ENCODE data around the gene TSPEAR.

Gene TSPEAR

DNA sequence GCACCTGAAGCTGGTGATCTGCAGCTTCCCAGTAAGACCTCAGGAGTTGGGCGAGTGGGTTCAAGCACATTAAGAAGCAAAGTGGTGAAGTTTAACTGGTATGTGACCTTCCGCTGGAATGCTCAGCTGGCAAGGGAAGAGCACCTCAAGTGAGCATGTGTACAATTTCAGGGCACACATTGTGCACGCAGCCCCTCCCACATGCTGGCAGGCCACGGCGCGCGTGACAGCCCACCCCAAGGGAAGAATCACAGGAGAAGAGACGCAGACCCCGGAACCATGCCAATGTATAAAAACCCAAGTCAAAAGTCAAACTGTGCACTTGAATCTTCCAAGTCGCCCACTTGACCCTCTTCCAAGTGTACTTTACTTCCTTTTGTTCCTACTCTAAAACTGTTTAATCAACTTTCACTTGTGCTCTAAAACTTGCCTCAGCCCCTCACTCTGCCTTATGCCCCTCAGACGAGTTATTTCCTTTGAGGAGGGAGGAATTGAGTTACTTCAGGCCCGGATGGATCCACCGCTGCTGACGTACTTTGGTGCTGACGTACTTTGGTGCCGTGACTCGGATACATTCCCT is 236.0 kb downstream of the TSPEAR start:
- DNase-seq (ENCODE audit: low read depth in 4 of 4, low spot score in 1 of 4) = no peak

DNA sequence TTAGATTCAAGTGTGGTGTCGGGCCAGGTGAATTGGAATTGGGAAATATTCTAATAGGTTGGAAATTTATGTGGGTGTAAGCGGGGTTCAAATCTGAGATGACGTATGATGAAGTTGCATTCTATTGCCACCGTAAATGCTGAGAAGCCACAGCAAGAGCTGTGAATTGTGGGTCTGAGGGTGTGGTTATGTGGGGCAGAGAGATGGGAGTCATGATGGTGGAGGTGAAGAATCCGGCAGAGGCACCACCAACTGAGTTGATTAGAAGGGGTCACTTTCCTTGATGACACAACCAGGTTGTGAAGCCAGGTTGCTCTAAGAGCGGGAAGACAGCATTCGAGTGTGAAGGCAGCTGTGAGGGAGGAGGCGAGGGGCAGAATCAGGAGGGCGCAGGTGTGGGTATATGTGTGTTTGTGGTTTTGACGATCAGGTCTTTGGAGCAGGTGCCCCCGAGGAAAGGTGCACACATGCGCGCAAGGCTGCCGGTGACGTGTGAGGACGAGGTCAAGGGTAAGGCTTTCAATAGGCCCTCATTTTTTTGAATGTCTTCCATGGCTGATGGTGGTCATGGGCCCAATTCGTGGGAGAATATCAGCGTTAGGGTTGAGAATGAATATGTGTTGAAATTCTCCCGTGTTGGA is 237.3 kb downstream of the TSPEAR start:
- DNase-seq (ENCODE audit: low read depth in 4 of 4, low spot score in 1 of 4) = no peak

DNA sequence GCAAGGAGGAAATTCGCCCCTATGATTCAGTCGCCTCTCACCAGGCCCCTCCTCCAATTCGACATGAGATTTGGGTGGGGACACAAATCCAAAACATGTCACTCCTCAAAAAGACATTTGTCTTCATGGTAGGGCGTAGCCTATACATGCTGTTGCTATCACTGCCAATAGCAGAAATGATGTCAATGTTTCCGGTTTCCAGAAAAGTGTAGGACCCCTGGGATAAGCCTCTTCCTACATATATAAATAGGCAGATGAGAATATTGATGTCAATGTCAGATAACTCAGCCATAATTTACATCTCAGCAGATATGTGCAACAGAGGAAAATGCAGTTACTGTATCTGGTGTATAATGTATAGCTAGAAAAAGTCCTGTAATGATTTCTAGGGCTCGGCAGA is 239.4 kb downstream of the TSPEAR start:
- DNase-seq (ENCODE audit: low read depth in 4 of 4, low spot score in 1 of 4) = no peak

DNA sequence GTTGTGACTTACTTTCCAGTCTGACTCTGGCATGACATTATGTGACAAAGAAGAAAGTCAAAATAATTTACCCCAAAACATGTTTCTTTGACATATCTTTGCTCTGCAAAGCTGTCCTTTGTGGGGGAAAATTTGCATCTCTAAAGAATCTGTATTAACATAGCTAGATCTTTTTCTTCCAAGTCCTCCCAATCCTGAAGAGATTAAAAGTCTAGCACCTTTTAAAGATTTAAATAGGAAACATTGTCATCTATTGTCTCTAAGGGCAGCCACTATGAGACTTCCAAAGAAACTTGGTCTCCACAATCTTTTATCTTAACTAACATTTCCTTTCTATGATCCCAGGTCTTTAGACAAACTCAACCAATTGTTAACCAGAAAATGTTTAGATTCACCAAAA is 240.0 kb downstream of the TSPEAR start:
- no peak for DNase-seq (ENCODE audit: low read depth in 4 of 4, low spot score in 1 of 4)

DNA sequence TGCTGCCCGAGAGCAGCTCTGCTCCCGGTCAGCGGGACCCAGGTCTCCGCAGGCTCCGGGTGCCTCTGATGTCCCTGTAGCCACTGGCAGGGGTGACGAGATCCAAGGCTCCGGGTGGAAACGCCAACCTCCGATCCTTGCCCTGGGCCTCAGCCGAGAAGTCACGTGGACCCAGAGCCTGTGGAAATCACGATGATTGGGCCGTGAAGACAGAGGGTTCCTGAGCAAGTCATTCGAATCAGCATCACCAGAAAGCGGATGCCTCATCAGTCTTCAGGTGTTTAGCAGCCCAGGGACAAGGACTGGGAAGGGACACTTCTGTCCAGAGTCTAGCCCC is 243.5 kb downstream of the TSPEAR start:
- no peak for DNase-seq (ENCODE audit: low read depth in 4 of 4, low spot score in 1 of 4)

DNA sequence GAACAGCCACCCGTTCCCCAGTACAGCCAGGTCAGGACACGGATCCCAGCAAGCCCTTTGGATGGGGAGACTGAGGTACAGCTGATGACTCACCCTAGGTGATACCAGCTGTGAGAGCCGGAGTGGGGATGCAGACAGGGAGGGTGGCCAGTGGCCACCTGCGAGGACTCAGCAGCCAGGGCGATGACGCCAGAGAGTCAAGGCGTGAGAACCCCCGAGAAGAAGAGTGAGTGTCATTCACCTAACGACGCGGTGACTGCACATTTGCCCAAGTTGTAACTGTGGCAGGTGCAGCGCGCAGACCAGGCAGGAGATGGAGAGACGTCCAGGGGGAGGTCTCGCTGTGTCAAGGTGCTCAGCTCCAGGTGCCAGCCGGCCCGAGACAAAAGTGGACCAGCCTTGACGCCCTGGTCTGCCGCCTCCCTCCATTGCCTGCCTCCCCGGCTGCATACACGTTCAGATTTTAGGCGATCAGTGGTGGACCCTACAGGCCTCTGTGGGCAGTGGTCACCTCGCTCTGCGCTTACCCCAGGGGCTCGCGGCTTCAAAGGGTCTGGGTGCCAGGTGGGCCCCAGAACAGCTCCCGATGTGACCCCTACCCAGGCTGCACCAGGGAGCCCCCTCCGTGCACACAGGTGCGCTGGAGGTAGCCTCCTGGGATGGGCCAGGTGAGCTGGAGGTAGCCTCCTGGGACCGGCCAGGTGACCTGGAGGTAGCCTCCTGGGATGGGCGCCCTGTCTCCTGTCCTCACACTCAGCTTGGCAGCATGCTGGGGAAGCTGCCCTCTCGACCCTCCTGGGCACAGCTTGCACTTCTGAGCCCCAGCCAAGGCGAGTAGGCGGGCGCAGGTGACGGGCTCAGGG is 244.1 kb downstream of the TSPEAR start:
- DNase-seq (ENCODE audit: low read depth in 4 of 4, low spot score in 1 of 4) = no peak

DNA sequence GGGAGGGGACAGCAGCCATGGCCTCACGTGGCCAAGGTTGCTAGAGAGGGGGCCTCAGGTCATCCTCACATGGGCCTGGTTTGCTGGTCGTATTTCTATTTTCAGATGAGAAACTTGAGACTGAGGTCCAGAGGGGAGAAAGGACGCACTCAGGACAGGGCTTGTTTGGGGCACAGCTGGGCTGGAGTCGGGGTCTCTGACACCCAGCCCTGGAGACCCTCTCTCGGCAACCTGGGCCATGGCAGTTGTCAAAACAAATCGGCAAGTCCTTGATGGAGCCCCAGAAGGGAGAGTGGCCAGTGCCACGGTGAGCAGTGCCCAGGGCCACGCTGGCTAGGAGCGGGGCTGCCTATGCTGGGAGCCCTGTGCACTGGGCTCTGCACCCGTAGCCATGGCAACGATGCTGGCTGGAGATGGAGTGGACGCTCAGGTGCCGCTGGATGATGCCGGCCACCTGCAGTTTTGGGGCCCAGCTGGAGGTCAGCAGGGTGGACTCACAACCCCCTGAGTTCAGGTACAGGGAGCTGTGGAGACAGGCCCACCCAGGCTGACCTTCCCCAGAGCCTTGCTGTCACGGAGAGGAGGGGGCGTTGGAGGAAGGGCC is 244.9 kb downstream of the TSPEAR start:
- DNase-seq (ENCODE audit: low read depth in 4 of 4, low spot score in 1 of 4) = no peak

DNA sequence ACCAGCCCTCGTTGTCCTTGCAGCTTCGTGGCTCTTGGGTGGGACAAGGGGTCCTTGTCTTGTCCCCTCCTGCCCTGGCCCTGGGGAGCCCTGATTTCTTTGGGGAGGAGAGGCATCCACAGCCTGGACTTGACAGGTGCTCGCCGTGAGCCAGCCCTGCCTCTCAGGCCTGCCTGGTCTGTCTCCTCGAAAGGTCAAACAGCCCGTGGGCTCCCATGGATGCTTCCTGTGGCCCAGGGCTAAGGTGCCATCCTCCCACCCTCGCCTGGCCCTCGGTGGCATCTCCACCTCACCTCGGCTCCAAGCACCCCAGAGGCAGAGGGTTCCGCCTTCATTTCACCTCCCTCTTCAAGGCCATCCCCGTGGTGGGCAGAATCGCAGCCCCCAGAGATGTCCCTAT is 247.0 kb downstream of the TSPEAR start:
- no peak for DNase-seq (ENCODE audit: low read depth in 4 of 4, low spot score in 1 of 4)

DNA sequence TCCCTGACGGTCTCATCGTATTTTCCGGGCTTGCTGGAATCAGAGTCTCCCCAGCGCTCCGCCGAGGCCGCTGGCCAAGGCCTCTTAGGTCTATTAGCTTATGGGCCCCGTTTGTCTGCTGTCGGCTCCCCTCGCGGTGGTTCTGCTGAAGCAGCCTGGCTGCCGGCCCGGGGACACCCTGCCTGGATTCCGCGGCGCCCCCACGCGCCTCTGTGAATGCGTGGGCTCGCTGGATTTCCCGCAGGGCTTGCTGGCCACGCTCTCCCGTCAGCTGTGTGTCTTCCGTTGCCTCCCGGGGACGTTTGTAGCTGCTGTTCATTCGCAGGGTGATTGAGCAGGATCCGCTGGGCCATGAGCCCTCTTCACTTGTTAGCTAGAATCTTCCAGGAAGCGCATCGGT is 247.6 kb downstream of the TSPEAR start:
- no peak for DNase-seq (ENCODE audit: low read depth in 4 of 4, low spot score in 1 of 4)

DNA sequence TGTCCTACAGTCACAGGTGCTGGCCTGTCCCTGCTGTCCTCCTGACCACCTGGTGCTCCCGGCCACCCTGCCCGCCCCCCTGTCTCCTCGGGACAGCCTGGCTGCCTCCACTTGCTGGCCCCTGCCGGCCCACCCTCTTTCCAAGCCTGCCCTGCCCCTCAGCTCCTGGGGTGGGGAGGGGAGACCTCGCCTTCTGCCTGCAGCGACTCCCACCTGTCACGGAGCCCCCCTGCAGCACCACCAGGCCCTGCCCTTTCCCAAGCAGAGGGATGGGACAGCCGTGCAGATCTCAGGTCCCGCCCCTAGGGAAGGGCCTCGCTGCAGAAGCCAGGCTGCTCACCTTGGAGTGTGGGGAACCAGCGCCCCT is 248.6 kb downstream of the TSPEAR start:
- DNase-seq (ENCODE audit: low read depth in 4 of 4, low spot score in 1 of 4) = no peak

DNA sequence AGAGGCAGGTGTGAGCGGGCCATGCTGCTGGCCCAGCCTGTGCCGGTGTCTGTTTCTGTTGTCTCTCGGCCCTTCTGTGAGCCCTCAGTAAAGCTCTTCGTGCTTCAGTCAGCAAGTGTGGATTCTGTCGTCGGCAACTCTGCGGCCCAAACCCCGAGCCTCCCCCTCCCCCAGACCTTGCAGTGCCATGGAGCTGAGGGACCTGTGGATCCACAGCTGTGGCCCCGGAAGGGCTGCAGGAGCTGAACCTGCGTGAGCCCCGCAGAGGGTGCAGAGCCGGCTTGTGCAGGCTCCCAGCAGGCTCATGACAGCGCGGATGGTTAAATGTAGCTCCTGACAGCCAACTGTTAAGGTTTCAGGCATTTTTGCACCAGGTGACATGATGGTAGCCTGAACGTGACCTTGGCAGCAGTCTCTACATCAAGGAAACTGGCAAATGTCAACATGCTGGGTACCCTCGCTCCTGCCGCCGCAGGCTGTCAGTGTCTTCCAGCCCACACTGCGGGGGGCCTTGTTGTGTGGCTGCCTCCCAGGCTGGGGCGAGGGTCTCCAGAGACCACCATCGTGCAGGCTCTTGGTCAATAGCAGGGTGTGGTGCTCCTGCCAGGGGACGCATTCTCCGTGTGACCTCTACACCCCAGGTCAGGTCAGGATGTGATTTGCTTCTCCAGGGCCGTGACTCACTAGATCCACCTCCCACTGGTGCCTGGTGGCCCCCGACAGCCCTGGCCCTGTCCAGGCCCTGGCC is 249.1 kb downstream of the TSPEAR start:
- DNase-seq (ENCODE audit: low read depth in 4 of 4, low spot score in 1 of 4) = no peak

DNA sequence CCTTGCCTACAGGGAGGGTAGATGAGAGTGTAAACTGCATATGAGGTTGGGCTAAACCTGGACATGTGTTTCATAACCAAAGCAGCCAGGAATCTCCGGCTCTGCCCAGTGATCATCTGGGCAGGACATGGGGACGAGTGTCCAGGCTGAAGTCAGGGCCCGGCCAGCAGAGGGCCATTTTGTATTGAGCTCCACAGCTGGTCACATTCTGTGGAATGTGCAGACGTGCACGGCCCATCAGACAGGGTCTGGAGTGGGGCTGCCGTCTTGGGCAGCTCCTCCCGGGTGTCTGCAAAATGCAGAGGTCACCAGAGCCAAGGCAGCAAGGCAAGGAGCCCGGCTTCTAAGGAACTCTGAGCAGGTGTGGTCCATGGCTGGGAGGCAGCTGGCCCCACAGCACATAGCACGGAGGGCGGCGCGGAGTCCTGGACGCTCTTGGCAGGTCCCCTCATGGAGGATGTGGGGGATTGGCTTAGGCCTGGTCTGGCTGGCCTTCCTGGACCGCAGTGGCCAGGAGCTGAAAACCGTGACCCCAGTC is 249.8 kb downstream of the TSPEAR start:
- no peak for DNase-seq (ENCODE audit: low read depth in 4 of 4, low spot score in 1 of 4)

DNA sequence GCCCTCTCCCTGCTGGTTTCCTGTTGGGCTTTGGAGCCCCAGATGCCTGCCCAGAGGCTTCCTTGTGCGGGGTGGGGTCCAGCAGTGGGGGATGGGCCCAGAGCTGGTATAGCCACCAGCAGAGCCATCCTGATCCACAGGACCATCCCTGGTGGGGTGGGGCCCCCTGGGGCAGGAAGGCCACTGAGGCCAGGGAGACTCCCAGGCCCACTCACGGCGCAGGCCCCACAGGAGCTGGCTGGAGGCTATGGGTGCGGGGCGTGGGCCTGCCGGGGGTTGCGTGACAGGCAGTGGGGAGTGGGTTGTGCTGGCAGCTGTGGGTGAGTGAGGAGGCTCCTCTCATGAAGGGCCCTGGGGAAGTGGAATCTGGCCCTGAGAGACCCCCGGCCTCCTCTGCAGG is 250.4 kb downstream of the TSPEAR start:
- DNase-seq (ENCODE audit: low read depth in 4 of 4, low spot score in 1 of 4) = no peak

DNA sequence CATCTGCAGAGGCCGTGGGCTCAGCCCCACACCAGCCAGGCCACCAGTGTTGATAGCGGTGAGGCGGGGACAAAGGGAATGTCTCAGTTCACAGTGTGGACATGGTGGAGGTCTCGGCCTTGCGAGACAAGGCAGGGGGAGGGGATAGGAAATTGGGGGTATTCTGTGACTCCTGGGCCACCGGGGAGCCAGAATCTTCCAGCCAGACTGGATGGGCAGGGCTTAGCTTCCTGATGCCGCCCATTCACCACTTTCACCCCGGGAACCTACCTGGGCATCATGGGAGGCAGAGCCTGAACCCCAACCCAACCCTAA is 251.0 kb downstream of the TSPEAR start:
- no peak for DNase-seq (ENCODE audit: low read depth in 4 of 4, low spot score in 1 of 4)

DNA sequence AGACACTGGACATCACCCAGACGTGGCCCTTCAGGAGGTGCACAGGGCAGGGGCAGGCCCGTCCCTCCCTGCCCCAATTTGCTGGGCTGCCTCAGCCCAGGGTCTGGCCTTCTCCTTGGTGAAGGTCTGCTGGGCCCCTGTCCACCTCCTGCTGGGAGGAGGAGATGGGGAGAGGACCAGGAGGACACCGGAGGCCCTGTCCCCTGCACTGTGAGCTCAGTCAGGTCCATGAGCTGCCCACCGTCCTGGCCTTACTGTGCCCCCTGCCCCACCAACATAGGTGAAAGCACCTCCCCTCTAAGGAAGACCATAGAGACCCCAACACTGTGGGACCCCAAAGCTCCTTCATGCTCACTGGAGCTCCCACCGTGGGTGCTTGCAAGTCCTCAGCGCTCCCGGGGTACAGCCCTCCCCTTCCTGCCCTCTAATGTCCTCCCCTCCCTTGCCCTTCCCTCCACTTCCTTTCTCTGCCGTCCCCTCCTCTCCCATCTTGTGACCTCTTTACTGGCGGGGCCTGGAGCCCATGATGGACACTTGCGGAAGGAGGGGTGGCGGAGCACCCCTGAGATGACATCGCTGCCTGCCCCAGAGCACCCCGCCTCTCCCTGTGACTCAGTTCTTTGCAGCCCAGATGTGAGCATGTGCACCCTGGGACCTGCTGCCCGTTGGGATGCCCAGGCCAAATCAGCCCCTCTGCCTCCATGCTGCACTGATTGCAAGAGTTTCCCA is 251.5 kb downstream of the TSPEAR start:
- no peak for DNase-seq (ENCODE audit: low read depth in 4 of 4, low spot score in 1 of 4)

DNA sequence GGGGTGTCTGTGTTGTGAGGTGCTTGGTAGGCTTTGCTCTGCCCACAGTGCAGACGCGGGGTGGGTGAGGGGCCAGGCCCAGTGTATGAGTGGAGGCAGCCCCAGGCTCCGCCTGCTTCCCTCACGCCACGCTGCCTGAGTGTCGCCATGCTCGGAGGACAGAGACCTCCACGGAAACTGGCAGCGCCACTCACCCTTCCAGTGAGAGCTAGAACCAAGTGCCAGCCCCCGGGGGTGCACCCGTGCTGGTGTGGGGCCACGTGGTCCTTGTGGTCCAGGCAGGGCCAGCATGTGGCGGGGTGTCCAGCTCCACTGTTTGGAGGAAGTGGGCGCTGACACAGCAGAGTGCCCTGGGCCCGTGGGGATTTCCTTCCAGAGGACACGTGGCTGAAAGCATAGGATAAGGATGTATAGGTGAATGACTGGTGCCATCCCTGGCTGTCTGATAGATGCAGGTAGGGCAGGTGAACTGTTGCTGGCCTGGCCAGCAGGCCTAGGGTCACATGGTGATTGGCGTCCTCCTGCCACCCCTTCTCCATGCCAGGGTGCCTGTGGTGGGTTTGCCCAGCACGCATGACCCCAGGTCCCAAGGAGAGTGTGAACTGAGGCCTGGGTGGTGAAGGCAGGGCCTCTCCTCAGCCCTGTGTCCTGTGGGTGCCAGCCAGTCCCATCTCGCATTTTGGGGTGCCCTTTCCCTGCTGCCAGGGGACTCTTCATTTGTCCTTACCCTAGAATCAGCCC is 252.2 kb downstream of the TSPEAR start:
- no peak for DNase-seq (ENCODE audit: low read depth in 4 of 4, low spot score in 1 of 4)

DNA sequence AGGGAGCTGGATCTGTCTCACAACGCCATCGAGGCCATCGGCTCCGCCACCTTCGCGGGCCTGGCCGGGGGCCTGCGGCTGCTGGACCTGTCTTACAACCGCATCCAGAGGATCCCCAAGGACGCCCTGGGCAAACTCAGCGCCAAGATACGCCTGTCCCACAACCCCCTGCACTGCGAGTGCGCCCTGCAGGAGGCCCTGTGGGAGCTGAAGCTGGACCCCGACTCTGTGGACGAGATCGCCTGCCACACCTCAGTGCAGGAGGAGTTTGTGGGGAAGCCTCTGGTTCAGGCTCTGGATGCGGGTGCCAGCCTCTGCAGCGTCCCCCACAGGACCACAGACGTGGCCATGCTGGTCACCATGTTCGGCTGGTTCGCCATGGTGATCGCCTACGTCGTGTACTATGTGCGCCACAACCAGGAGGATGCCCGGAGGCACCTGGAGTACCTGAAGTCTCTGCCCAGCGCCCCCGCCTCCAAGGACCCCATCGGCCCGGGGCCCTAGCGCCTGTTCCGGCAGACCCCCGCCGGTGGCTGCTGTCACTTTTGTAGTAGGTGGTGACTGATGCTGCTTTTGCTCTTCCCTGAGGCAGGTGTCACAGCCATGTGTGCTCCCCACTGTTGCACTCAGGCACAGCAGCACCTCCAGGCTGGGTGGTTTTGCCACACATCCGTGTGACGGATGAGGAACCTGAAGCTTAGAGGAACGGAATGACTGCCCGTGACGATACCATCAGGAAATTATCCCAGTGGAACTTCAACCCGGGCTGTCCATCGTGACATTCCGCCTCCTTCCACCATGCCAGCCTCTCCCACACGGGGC is 254.2 kb downstream of the TSPEAR start:
- DNase-seq (ENCODE audit: low read depth in 4 of 4, low spot score in 1 of 4) = no peak

DNA sequence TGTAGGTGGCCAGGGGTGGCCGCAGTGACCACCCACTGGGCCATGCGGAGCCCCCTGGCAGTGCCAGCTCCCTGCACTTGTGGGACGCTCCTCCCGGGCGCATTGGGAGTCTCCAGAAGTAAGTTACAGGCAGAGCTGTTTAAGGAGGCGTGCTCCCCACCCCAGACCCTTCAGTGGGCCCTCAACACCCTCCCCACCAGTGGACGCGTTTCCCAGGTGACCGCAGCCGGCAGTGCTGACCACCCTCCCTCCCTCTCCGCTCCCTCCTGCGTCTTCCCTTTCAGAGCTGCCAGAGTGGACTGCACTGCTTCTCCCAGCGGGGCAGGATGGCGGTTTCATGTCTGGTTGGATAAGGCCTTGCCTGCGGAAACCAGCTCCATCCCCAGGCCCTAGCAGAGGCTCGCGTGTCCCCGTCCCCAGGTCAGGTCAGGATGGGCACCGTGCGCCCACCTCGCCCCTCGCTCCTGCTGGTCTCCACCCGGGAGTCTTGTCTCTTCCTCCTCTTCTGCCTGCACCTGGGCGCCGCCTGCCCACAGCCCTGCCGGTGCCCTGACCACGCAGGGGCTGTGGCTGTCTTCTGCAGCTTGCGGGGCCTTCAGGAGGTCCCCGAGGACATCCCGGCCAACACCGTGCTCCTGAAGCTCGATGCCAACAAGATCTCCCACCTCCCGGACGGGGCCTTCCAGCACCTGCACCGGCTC is 255.0 kb downstream of the TSPEAR start:
- DNase-seq (ENCODE audit: low read depth in 4 of 4, low spot score in 1 of 4) = no peak
